Measurements from ENCODE around the gene FOXI1. TPM values are rescaled to one million over a fixed set of nuclear protein-coding genes. Genes with fewer than 3 reads are reported as not detected.

Gene FOXI1
- total RNA-seq, 2 experiments from 2014 or later: not detected

- CTCF ChIA-PET: no interaction called here
- POLR2A ChIA-PET: no interaction called here
These were observed 41.5 kb downstream of the FOXI1 start for GRCh38 chr5:170147051-170147752.

DNA sequence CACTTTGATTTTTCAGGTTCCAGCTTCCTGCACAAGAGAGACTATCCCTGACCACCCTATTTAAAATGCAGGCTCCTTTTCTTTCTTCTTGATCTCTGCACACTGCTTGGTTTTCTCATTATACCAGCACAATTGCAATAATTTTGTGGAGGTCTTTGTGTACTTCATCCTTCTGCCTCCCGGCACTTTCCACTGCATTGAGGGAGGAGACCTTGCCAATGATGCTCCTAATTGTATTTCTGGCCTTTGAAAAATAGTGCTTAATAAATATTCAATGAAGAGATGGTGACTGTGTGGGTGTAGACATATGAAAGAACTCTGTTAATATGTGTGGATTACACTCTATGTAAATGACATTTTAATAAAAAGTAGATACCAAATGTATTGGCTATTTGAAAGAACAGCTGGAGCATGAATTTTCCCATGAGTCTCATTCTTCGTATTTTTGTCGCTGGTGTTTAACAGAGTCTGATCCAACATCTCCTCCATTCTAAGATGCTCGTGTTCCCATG, 42.1 kb downstream of the FOXI1 start:
- ChIA-PET CTCF (no interaction called here), POLR2A (no interaction called here)

DNA sequence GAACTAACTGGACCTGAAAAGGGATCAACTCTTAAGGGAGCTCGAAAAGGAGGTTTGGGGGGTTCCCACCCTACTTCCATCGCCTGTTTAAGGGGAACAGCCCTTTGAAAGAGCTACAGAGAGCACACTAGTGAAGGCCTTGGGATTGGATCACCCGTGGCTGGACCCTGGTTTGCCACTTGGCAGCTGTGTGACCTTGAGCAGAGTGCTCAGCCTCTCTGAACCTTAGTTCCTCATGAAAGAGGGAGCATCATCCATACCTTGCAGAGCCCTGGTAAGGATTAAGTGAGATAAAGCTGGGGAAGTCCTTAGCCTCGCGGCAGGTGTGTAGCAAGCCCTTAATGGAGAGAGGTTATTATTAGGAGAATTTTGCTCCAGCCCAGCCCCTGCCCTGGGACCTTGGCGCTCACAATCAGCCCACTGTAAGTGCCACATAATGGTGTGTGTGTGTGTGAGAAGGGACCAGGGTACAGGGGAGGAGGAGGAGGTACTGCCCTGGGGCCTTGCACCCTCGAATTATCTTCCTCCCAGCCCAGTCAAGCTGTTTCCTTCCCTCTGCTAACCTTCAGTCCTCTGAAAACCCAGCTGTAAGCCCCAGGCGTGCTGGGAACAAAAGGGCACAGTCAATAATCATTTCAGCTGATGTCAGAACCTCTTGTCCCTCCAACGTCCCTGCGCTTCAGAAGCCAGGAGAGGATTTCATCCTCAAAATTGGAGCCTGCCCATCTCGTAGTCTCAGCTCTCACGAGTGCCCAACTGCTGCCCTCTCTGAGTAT, 42.9 kb downstream of the FOXI1 start:
- CTCF ChIA-PET: no interaction called here
- POLR2A ChIA-PET: no interaction called here

- CTCF ChIA-PET: no interaction called here
- POLR2A ChIA-PET: no interaction called here
These were observed 43.5 kb downstream of the FOXI1 start for GRCh38 chr5:170149206-170149515.

- ChIA-PET CTCF (no interaction called here), POLR2A (no interaction called here)
These were observed 45.0 kb downstream of the FOXI1 start for GRCh38 chr5:170150713-170151096.

DNA sequence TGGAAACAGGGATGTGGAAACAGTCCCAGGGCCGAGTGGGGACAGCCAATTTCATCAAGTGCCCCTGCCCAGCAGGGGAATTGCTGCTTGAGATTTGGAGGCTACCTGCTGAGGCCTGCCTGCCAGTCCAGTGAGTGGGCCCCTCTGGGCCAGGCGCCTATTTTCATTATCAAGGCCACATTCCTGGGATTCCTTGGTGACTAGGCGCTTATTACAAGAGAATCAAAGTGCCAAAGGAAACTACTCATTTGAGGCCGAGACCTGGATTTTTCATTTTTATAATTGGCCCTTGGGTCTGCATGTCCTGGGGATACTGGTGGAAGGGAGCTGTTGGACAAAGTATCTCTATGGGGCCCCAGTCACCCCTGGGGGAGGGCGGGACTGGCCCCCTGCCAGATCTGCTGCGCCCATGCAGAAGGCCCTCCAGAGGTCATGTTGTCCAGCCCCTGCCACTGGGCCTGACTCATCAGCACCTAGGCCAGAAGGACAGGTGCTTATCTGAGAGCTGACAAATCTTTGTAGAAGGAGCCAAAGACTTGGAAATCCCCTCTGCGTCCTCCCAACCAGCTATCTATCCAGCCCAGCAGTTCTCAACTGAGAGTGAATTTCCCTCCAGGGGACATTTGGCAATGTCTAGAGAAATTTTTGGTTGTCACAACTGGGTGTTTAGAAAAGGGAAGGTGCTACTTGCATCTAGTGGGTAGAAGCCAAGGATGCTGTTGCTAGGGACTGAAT, 45.6 kb downstream of the FOXI1 start:
- POLR2A ChIA-PET: no interaction called here
- CTCF ChIA-PET: no interaction called here

GRCh38 chr5:170152767-170153166, 47.1 kb downstream of the FOXI1 start:
- POLR2A ChIA-PET: no interaction called here
- CTCF ChIA-PET: no interaction called here

GRCh38 chr5:170154297-170154696, 48.6 kb downstream of the FOXI1 start:
- ChIA-PET CTCF (no interaction called here), POLR2A (no interaction called here)

- CTCF ChIA-PET: no interaction called here
- POLR2A ChIA-PET: no interaction called here
These were observed 49.0 kb downstream of the FOXI1 start for GRCh38 chr5:170154744-170155143.

- CTCF ChIA-PET: no interaction called here
These were observed 50.1 kb downstream of the FOXI1 start for GRCh38 chr5:170155771-170156170.

GRCh38 chr5:170159101-170159698, 53.5 kb downstream of the FOXI1 start:
- ChIA-PET CTCF (no interaction called here), POLR2A (no interaction called here)

More at GRCh38 chr5:170155771-170156170, 50.1 kb downstream of the FOXI1 start:
- POLR2A ChIA-PET: no interaction called here

Other genes starting within 250 kb of the FOXI1 start
- not detected for gene INSYN2B, start 125.4 kb upstream of the FOXI1 start, total RNA-seq
- gene C5orf58, start 127.1 kb downstream of the FOXI1 start, total RNA-seq: not detected
- gene LCP2, start 191.9 kb downstream of the FOXI1 start, total RNA-seq: 100 to 1,000 TPM; 239 to 244 TPM